UCSD-AML1 (cell line): Measurements from ENCODE around the gene ARL15.

Experiments
- DNase-seq: peaks from one replicate; lab custom pipeline; 2025; ENCODE audit not compliant: unreplicated experiment; lab: John Stamatoyannopoulos, UW

The ARL15 gene

GRCh38 chr5:54162184-54162583 is 148.2 kb downstream of the ARL15 start:
- no peak for DNase-seq

- no peak for DNase-seq
Measured at GRCh38 chr5:54160329-54160728, 150.0 kb downstream of the ARL15 start.

GRCh38 chr5:54159893-54160195 is 150.5 kb downstream of the ARL15 start:
- no peak for DNase-seq

- DNase-seq, result no peak
Measured at GRCh38 chr5:54159153-54159892, 151.1 kb downstream of the ARL15 start.

- DNase-seq, result no peak
Measured at GRCh38 chr5:54156577-54156976, 153.8 kb downstream of the ARL15 start.

- no peak for DNase-seq
Measured at GRCh38 chr5:54150841-54151240, 159.5 kb downstream of the ARL15 start.

GRCh38 chr5:54148858-54149257 is 161.5 kb downstream of the ARL15 start:
- DNase-seq, result no peak

GRCh38 chr5:54148067-54148845 is 162.1 kb downstream of the ARL15 start:
- no peak for DNase-seq

GRCh38 chr5:54146916-54147315 is 163.5 kb downstream of the ARL15 start:
- DNase-seq, result no peak

- DNase-seq, result no peak
Measured at GRCh38 chr5:54146390-54146789, 164.0 kb downstream of the ARL15 start.

- DNase-seq, result no peak
Measured at GRCh38 chr5:54140247-54140840, 170.0 kb downstream of the ARL15 start.

GRCh38 chr5:54136516-54137440 is 173.6 kb downstream of the ARL15 start:
- DNase-seq, result no peak

- no peak for DNase-seq
Measured at GRCh38 chr5:54135042-54135441, 175.3 kb downstream of the ARL15 start.

- no peak for DNase-seq
Measured at GRCh38 chr5:54133917-54134316, 176.5 kb downstream of the ARL15 start.

GRCh38 chr5:54120473-54120872 is 189.9 kb downstream of the ARL15 start:
- DNase-seq, result no peak

GRCh38 chr5:54117957-54118356 is 192.4 kb downstream of the ARL15 start:
- DNase-seq, result no peak

- no peak for DNase-seq
Measured at GRCh38 chr5:54115735-54116403, 194.5 kb downstream of the ARL15 start.

GRCh38 chr5:54113060-54113459 is 197.3 kb downstream of the ARL15 start:
- DNase-seq, result no peak

- DNase-seq, result no peak
Measured at GRCh38 chr5:54109626-54110330, 200.6 kb downstream of the ARL15 start.

- DNase-seq, result no peak
Measured at GRCh38 chr5:54108136-54108535, 202.2 kb downstream of the ARL15 start.
